HCT116 (cell line): ENCODE measurements around the gene VEGFD. TPM values are rescaled to one million over a fixed set of nuclear protein-coding genes. Genes with fewer than 3 reads are reported as not detected.

Experiments
- ATAC-seq: fragments of 200-7000 bp; cut with Tn5 transposase; 2 replicates; pipeline ENCODE4 v1.9.1; 2020; ENCODE audit warnings: mild to moderate bottlenecking, moderate library complexity
- BruUV-seq: library from RNA; stranded (reverse); fragments of 400-500 nt; replicated peaks from 2 replicates; lab custom pipeline; 2021; lab: Mats Ljungman, UMichigan
- CTCF ChIA-PET: fragments of 300-600 bp; sonication (Branson Sonifier 250); formaldehyde crosslinking; loops from one replicate; lab custom pipeline; 2021; ENCODE audit warnings: antibody characterized with exemption; lab: Charles Lee
- POLR2A ChIA-PET: fragments of 300-600, 350-600 bp; sonication (Branson Sonifier 250); formaldehyde crosslinking; loops from one replicate; lab custom pipeline; 2021; ENCODE audit warnings: antibody characterized with exemption; lab: Charles Lee
- RAD21 ChIA-PET, 2 experiments: fragments of 300-600 bp; sonication (Branson Sonifier 250); formaldehyde crosslinking; loops; one replicate each; lab custom pipeline; 2023; ENCODE audit warnings: low total read pairs in 2 of 2; ENCODE audit not compliant: uncharacterized antibody in 2 of 2, unreplicated experiment in 2 of 2, low non-redundant PET in 1 of 2; lab: Charles Lee
- DNase-seq: peaks from one replicate; pipeline ENCODE4 v3.0.0-alpha.2; 2010; ENCODE audit warnings: low read depth, low spot score
- H2AFZ ChIP-seq: fragments of 200-600 bp; shearing (Covaris generic), sonication (generic); 2 replicates; pipeline ENCODE4 v1.6.1; 2017; ENCODE audit warnings: low read depth, mixed run types, mixed read lengths, antibody characterized with exemption, low read length; ENCODE audit not compliant: poor library complexity, severe bottlenecking
- H3K27ac ChIP-seq: 2 replicates; pipeline ENCODE4 v1.5.1; 2012; ENCODE audit warnings: low read depth, low read length
- H3K27me3 ChIP-seq: fragments of 200-600 bp; sonication (generic); 2 replicates; pipeline ENCODE4 v1.6.1; 2016; ENCODE audit warnings: mixed run types, low read length, mixed read lengths; ENCODE audit not compliant: insufficient read depth
- H3K36me3 ChIP-seq, 2 experiments: fragments of 200-500 bp in 1 of 2; fragments of 200-600 bp in 1 of 2; sonication (Bioruptor generic) in 1 of 2; sonication (generic) in 1 of 2; 2 replicates each; pipeline versions ENCODE4 v1.5.1 to v1.6.1; 2014 to 2016; ENCODE audit warnings: low read length in 2 of 2, inconsistent platforms in 1 of 2, mixed read lengths in 1 of 2, mixed run types in 1 of 2; ENCODE audit not compliant: insufficient read depth in 2 of 2, control insufficient read depth in 1 of 2
- H3K4me1 ChIP-seq, 2 experiments: fragments of 200-600 bp in 1 of 2; sonication (generic) in 1 of 2; 2 replicates each; pipeline versions ENCODE4 v1.5.1 to v1.6.1; 2012 to 2017; ENCODE audit warnings: low read length in 2 of 2, inconsistent platforms in 1 of 2, mild to moderate bottlenecking in 1 of 2, mixed read lengths in 1 of 2, mixed run types in 1 of 2, moderate library complexity in 1 of 2; ENCODE audit not compliant: insufficient read depth in 2 of 2, control insufficient read depth in 1 of 2
- H3K4me2 ChIP-seq: fragments of 200-600 bp; sonication (generic); 2 replicates; pipeline ENCODE4 v1.6.1; 2017; ENCODE audit warnings: mixed run types, low read length, mixed read lengths
- H3K4me3 ChIP-seq, 2 experiments: fragments of 200-600 bp in 1 of 2; sonication (generic) in 1 of 2; replicated peaks in 1 of 2; 2 replicates each; pipeline ENCODE4 v1.5.1; 2011 to 2016; ENCODE audit warnings: low read length in 2 of 2, control low read depth in 1 of 2, low read depth in 1 of 2, mild to moderate bottlenecking in 1 of 2, mixed read lengths in 1 of 2, mixed run types in 1 of 2
- H3K79me2 ChIP-seq: fragments of 200-600 bp; sonication (generic); 2 replicates; pipeline ENCODE4 v1.6.1; 2017; ENCODE audit warnings: mild to moderate bottlenecking, mixed run types, low read length, moderate library complexity, mixed read lengths; ENCODE audit not compliant: insufficient read depth
- H3K9ac ChIP-seq: fragments of 200-600 bp; sonication (generic); 2 replicates; pipeline ENCODE4 v1.6.1; 2016; ENCODE audit warnings: low read length, mixed read lengths
- H3K9me2 ChIP-seq: fragments of 200-600 bp; sonication (generic), shearing (Covaris generic); 2 replicates; pipeline ENCODE4 v1.6.1; 2017; ENCODE audit warnings: mixed run types, mild to moderate bottlenecking, moderate library complexity; ENCODE audit not compliant: insufficient read depth
- H3K9me3 ChIP-seq, 2 experiments: fragments of 200-500 bp in 1 of 2; fragments of 200-600 bp in 1 of 2; sonication (Bioruptor generic) in 1 of 2; sonication (generic) in 1 of 2; 2 replicates each; pipeline ENCODE4 v1.6.1; 2014 to 2017; ENCODE audit warnings: low read length in 2 of 2, mixed read lengths in 2 of 2, inconsistent platforms in 1 of 2, low read depth in 1 of 2, mild to moderate bottlenecking in 1 of 2, mixed run types in 1 of 2, moderate library complexity in 1 of 2; ENCODE audit not compliant: control insufficient read depth in 1 of 2, insufficient read depth in 1 of 2
- H4K20me1 ChIP-seq: fragments of 200-600 bp; sonication (generic), shearing (Covaris generic); 2 replicates; pipeline ENCODE4 v1.6.1; 2017; ENCODE audit warnings: mixed run types, mild to moderate bottlenecking, moderate library complexity; ENCODE audit not compliant: insufficient read depth
- CTCF ChIP-seq, 3 experiments: fragments of 200-600 bp in 1 of 3; sonication (generic) in 1 of 3; IDR thresholded peaks in 2 of 3; conservative IDR thresholded peaks in 1 of 3; 2 replicates each; pipeline ENCODE4 v1.5.1; 2012 to 2017; ENCODE audit warnings: low read depth in 2 of 3, low read length in 2 of 3, antibody characterized with exemption in 1 of 3, borderline replicate concordance in 1 of 3, control low read depth in 1 of 3, mild to moderate bottlenecking in 1 of 3, mixed read lengths in 1 of 3, mixed run types in 1 of 3, moderate library complexity in 1 of 3; ENCODE audit not compliant: insufficient read depth in 1 of 3
- EGR1 ChIP-seq: IDR thresholded peaks from 2 replicates; pipeline ENCODE4 v1.6.1; 2012; ENCODE audit warnings: low read depth
- RAD21 ChIP-seq: IDR thresholded peaks from 2 replicates; pipeline ENCODE4 v1.6.1; 2012; ENCODE audit warnings: low read depth, mild to moderate bottlenecking
- intact Hi-C: fragments of 100-400 bp; cut with micrococcal nuclease; formaldehyde crosslinking; loops from 2 replicates; pipeline ENCODE4 v1.10.0; 2022
- total RNA-seq: library from RNA; stranded (reverse); gene quantifications from one replicate; pipeline ENCODE4 v1.2.1, GENCODE V29; 2021; ENCODE audit not compliant: unreplicated experiment

The VEGFD gene
- total RNA-seq, 1 experiment from 2014 or later: 0.37 TPM

- intact Hi-C loops: loop anchor here (5.0 kb wide), 1 partner anchor 172 kb away; no protein-coding TSS in a partner anchor
- RAD21 ChIA-PET: interaction anchor here in 1 of 2 experiments (0.5 kb wide), 1 partner anchor 10 kb away, joined by 5 read pairs; no protein-coding TSS in a partner anchor
- no peak for DNase-seq
Measured at GRCh38 chrX:15299941-15300851, 84.0 kb downstream of the VEGFD start.

More at GRCh38 chrX:15299941-15300851, 84.0 kb downstream of the VEGFD start:
- Histone ChIP-seq H3K36me3 (no peaks in the 10 kb centered on the region), H4K20me1 (no peaks in the 10 kb centered on the region), H3K9me2 (no peaks in the 10 kb centered on the region), H3K4me1 (no peaks in the 10 kb centered on the region), H3K4me3 (no peak overlapping the region), H2AFZ (no peak overlapping the region), H3K9ac (no peak overlapping the region), H3K4me2 (no peak overlapping the region), H3K27me3 (no peaks in the 10 kb centered on the region), H3K79me2 (no peaks in the 10 kb centered on the region), H3K27ac (no peak overlapping the region), H3K9me3 (no peaks in the 10 kb centered on the region)
- ChIA-PET POLR2A (no interaction called here), CTCF (interaction anchor here (0.8 kb wide), 1 partner anchor 10 kb away, joined by 4 read pairs; no protein-coding TSS in a partner anchor)
- BruUV-seq: no TSS peak
- ATAC-seq: no peak
- TF ChIP-seq CTCF (IDR thresholded peaks at IDR 0.05 in 2 of 3, conservative IDR thresholded peaks at IDR 0.05 in 1 of 3; ENCODE audit: borderline replicate concordance in 1 of 3, insufficient read depth in 1 of 3, low read depth in 2 of 3, low read length in 2 of 3): peak in 2 of 3 experiments; percentile 34 to 51; a peak in 2 of 6 replicates
- no peak for TF ChIP-seq EGR1
- TF ChIP-seq RAD21: peak; percentile 42; the same call in 1 of the 2 replicates
